Colonic mucosa (tissue), 4 donors: ENCODE results near the gene ITSN1. TPM values are rescaled to one million over a fixed set of nuclear protein-coding genes. Genes with fewer than 3 reads are reported as not detected.

Experiments used
- DNase-seq: peaks from one replicate; pipeline ENCODE4 v3.0.0-alpha.2; 2020
- H3K27ac ChIP-seq: fragments of 200-600 bp; one replicate; pipeline ENCODE4 v1.8.0; 2021
- H3K27me3 ChIP-seq: fragments of 200-600 bp; one replicate; pipeline ENCODE4 v1.8.0; 2021
- H3K36me3 ChIP-seq: fragments of 200-600 bp; one replicate; pipeline ENCODE4 v1.8.0; 2021
- H3K4me1 ChIP-seq: fragments of 200-600 bp; one replicate; pipeline ENCODE4 v1.8.0; 2021; ENCODE audit warnings: mild to moderate bottlenecking
- H3K4me3 ChIP-seq: fragments of 200-600 bp; one replicate; pipeline ENCODE4 v1.8.0; 2021
- H3K9ac ChIP-seq, 2 donors: one replicate each; pipeline ENCODE4 v1.7.0; 2013; ENCODE audit warnings: control low read depth in 2 of 2, low read depth in 2 of 2, low read length in 2 of 2
- H3K9me3 ChIP-seq: fragments of 200-600 bp; one replicate; pipeline ENCODE4 v1.8.0; 2021
- CTCF ChIP-seq: fragments of 200-600 bp; IDR thresholded peaks from one replicate; pipeline ENCODE4 v1.8.0; 2022; ENCODE audit warnings: antibody characterized with exemption, mild to moderate bottlenecking
- intact Hi-C: fragments of 100-400 bp; cut with DNase I; formaldehyde crosslinking; loops from one replicate; pipeline ENCODE4 v1.14.1; 2022
- total RNA-seq, 2 donors: library from RNA; stranded (reverse); fragmentation: NEBNext Ultra II Directional in 1 of 2; extraction: Animal tissue kit (Norgen Biotek cat#: 25700) in 1 of 2; gene quantifications; one replicate each; pipeline ENCODE4 v1.2.1, GENCODE V29; 2021
- donor health status: healthy.
- donor health status: DM: no; HTN: no; CAD: no.
- donor health status: DM: no; HTN: no; CAD: no.

Gene ITSN1
- total RNA-seq, 2 donors from 2014 or later: 22.4 to 28.3 TPM

GRCh38 chr21:33770542-33770941 is 128.2 kb downstream of the ITSN1 start:
- no peak for DNase-seq
- Histone ChIP-seq H3K9me3 (no peaks in the 10 kb centered on the region), H3K36me3 (no peaks in the 10 kb centered on the region)

GRCh38 chr21:33771976-33772375 is 129.7 kb downstream of the ITSN1 start:
- no peak for TF ChIP-seq CTCF
- Histone ChIP-seq H3K27me3 (no peaks in the 10 kb centered on the region), H3K9me3 (no peaks in the 10 kb centered on the region), H3K36me3 (no peaks in the 10 kb centered on the region), H3K27ac (no peak overlapping the region), H3K4me1 (no peaks in the 10 kb centered on the region), H3K4me3 (no peak overlapping the region), H3K9ac (no peak overlapping the region)
- no peak for DNase-seq
- intact Hi-C loops: no loop called here

More at GRCh38 chr21:33770542-33770941, 128.2 kb downstream of the ITSN1 start:
- Histone ChIP-seq H3K4me3 (no peak overlapping the region), H3K9ac (no peak overlapping the region), H3K27ac (no peak overlapping the region), H3K4me1 (no peaks in the 10 kb centered on the region), H3K27me3 (no peaks in the 10 kb centered on the region)
- intact Hi-C loops: no loop called here
- no peak for TF ChIP-seq CTCF

GRCh38 chr21:33774551-33774950 is 132.2 kb downstream of the ITSN1 start:
- H3K36me3 ChIP-seq: no peaks in the 10 kb centered on the region
- H3K4me1 ChIP-seq: no peaks in the 10 kb centered on the region
- no peak overlapping the region for H3K9ac ChIP-seq
- no peak overlapping the region for H3K4me3 ChIP-seq
- H3K27me3 ChIP-seq: no peaks in the 10 kb centered on the region
- TF ChIP-seq CTCF: no peak
- no peaks in the 10 kb centered on the region for H3K9me3 ChIP-seq
- intact Hi-C loops: no loop called here
- H3K27ac ChIP-seq: no peak overlapping the region
- DNase-seq: no peak

- no peak for DNase-seq
- H3K27ac ChIP-seq: no peak overlapping the region
- TF ChIP-seq CTCF: no peak
- H3K4me3 ChIP-seq: no peak overlapping the region
- no peak overlapping the region for H3K9ac ChIP-seq
- no peaks in the 10 kb centered on the region for H3K9me3 ChIP-seq
- intact Hi-C loops: no loop called here
- H3K36me3 ChIP-seq: no peaks in the 10 kb centered on the region
- H3K4me1 ChIP-seq: no peaks in the 10 kb centered on the region
- no peaks in the 10 kb centered on the region for H3K27me3 ChIP-seq
Observed at GRCh38 chr21:33775100-33775828, 133.0 kb downstream of the ITSN1 start.

GRCh38 chr21:33780631-33781030 is 138.3 kb downstream of the ITSN1 start:
- intact Hi-C loops: no loop called here
- Histone ChIP-seq H3K9ac (no peak overlapping the region), H3K9me3 (no peaks in the 10 kb centered on the region), H3K27ac (no peak overlapping the region), H3K27me3 (no peaks in the 10 kb centered on the region), H3K4me1 (no peaks in the 10 kb centered on the region), H3K4me3 (no peak overlapping the region), H3K36me3 (no peaks in the 10 kb centered on the region)
- no peak for DNase-seq
- TF ChIP-seq CTCF: no peak
